K562 (cell line): ENCODE results near the gene TRPV6. TPM values are rescaled to one million over a fixed set of nuclear protein-coding genes. Genes with fewer than 3 reads are reported as not detected.
A peak's percentile ranks its signal among the peaks of the same experiment; 100 is the strongest.

ENCODE experiments used
- ARID2 ChIP-seq: fragments of 450-650 bp; IDR thresholded peaks from 2 replicates; pipeline ENCODE4 v1.6.1; 2017; ENCODE audit warnings: antibody characterized with exemption, mild to moderate bottlenecking
- BRD4 ChIP-seq: fragments of 200-600 bp; sonication (generic); IDR thresholded peaks from 2 replicates; pipeline ENCODE4 v1.6.1; 2017; ENCODE audit warnings: inconsistent platforms
- CBFB ChIP-seq: sonication (generic); formaldehyde crosslinking; IDR thresholded peaks from 2 replicates; pipeline ENCODE4 v1.4.0; 2020; ENCODE audit warnings: mild to moderate bottlenecking, missing genetic modification reagents
- DNMT1 ChIP-seq: fragments of 450-650 bp; IDR thresholded peaks from 2 replicates; pipeline ENCODE4 v1.6.1; 2016; ENCODE audit warnings: antibody characterized with exemption, mild to moderate bottlenecking
- GTF2F1 ChIP-seq: IDR thresholded peaks from 2 replicates; pipeline ENCODE4 v1.6.1; 2011; ENCODE audit warnings: low read depth, low read length, improper control_type of control experiment
- KDM4B ChIP-seq, 2 experiments: fragments of 450-650 bp in 1 of 2; sonication (generic) in 1 of 2; IDR thresholded peaks; 2 replicates each; pipeline ENCODE4 v1.6.1; 2016 to 2017; ENCODE audit warnings: borderline replicate concordance in 2 of 2, antibody characterized with exemption in 1 of 2, low read depth in 1 of 2, mild to moderate bottlenecking in 1 of 2
- MCM7 ChIP-seq, 2 experiments: fragments of 450-650 bp; IDR thresholded peaks; 2 replicates each; pipeline ENCODE4 v1.6.1; 2016 to 2018
- MLLT1 ChIP-seq, 2 experiments: fragments of 450-650 bp; IDR thresholded peaks; 2 replicates each; pipeline ENCODE4 v1.6.1; 2016
- NKRF ChIP-seq: fragments of 450-650 bp; IDR thresholded peaks from 2 replicates; pipeline ENCODE4 v1.6.1; 2016; ENCODE audit warnings: borderline replicate concordance
- NONO ChIP-seq, 2 experiments: fragments of 200-400 bp in 1 of 2; fragments of 450-650 bp in 1 of 2; formaldehyde crosslinking in 1 of 2; IDR thresholded peaks; 2 replicates each; pipeline ENCODE4 v1.6.1; 2017; ENCODE audit warnings: low read depth in 2 of 2, mild to moderate bottlenecking in 2 of 2, moderate library complexity in 2 of 2, low read length in 1 of 2
- PURB ChIP-seq: sonication (generic); formaldehyde crosslinking; IDR thresholded peaks from 2 replicates; pipeline ENCODE4 v1.9.0; 2021; ENCODE audit warnings: low read depth, mild to moderate bottlenecking, missing genetic modification reagents
- RAD21 ChIP-seq, 2 experiments: fragments of 250-450 bp in 1 of 2; fragments of 450-650 bp in 1 of 2; sonication (Bioruptor Pico) in 1 of 2; formaldehyde crosslinking in 1 of 2; IDR thresholded peaks in 1 of 2; conservative IDR thresholded peaks in 1 of 2; 2 replicates each; pipeline versions ENCODE4 v1.4.0 to v1.8.0; 2020 to 2022; ENCODE audit warnings: mild to moderate bottlenecking in 2 of 2, moderate library complexity in 1 of 2
- RB1 ChIP-seq: fragments of 450-650 bp; IDR thresholded peaks from 2 replicates; pipeline ENCODE4 v1.6.1; 2017; ENCODE audit warnings: low read depth, mild to moderate bottlenecking
- STAT5A ChIP-seq: IDR thresholded peaks from 2 replicates; pipeline ENCODE4 v1.6.1; 2012; ENCODE audit warnings: low read length, inconsistent platforms, borderline replicate concordance
- TGIF2 ChIP-seq: sonication (generic); formaldehyde crosslinking; IDR thresholded peaks from 2 replicates; pipeline ENCODE4 v1.8.1; 2022; ENCODE audit warnings: mild to moderate bottlenecking, missing genetic modification reagents, moderate library complexity
- TRIM28 ChIP-seq: fragments of 450-650 bp; IDR thresholded peaks from 2 replicates; pipeline ENCODE4 v1.6.1; 2017
- YY1 ChIP-seq, 3 experiments: IDR thresholded peaks; 2 replicates each; pipeline ENCODE4 v1.6.1; 2011; ENCODE audit warnings: low read length in 2 of 3, mild to moderate bottlenecking in 2 of 3, moderate library complexity in 2 of 3, borderline replicate concordance in 1 of 3, control low read depth in 1 of 3, low read depth in 1 of 3; ENCODE audit not compliant: insufficient read depth in 3 of 3, insufficient replicate concordance in 2 of 3, control insufficient read depth in 1 of 3, insufficient read length in 1 of 3; ENCODE audit errors: extremely low read depth in 1 of 3
- ZBTB9 ChIP-seq: fragments of 450-650 bp; formaldehyde crosslinking; IDR thresholded peaks from 2 replicates; pipeline ENCODE4 v1.4.0; 2020; ENCODE audit warnings: mild to moderate bottlenecking, moderate library complexity
- ZNF121 ChIP-seq: sonication (generic); formaldehyde crosslinking; conservative IDR thresholded peaks from 2 replicates; pipeline ENCODE4 v1.8.0; 2022; ENCODE audit warnings: missing genetic modification reagents
- ZNF263 ChIP-seq: sonication (generic); formaldehyde crosslinking; IDR thresholded peaks from 2 replicates; pipeline ENCODE4 v1.8.0; 2022; ENCODE audit warnings: mild to moderate bottlenecking, missing genetic modification reagents, borderline replicate concordance
- ZNF354B ChIP-seq: fragments of 250-450 bp; sonication (Bioruptor Pico); IDR thresholded peaks from 2 replicates; pipeline ENCODE4 v1.4.0; 2020
- ZNF511 ChIP-seq: sonication (generic); formaldehyde crosslinking; IDR thresholded peaks from 2 replicates; pipeline ENCODE4 v1.8.0; 2022; ENCODE audit warnings: mild to moderate bottlenecking, missing genetic modification reagents
- ZNF561 ChIP-seq: fragments of 450-650 bp; formaldehyde crosslinking; conservative IDR thresholded peaks from 2 replicates; pipeline ENCODE4 v1.4.0; 2020; ENCODE audit warnings: mild to moderate bottlenecking, moderate library complexity
- ZNF707 ChIP-seq: fragments of 250-450 bp; sonication (Bioruptor Pico); conservative IDR thresholded peaks from 2 replicates; pipeline ENCODE4 v1.8.0; 2022; ENCODE audit warnings: inconsistent platforms, mild to moderate bottlenecking, moderate library complexity
- polyA plus RNA-seq, 8 experiments: library from polyadenylated mRNA; depleted of rRNA in 4 of 8; stranded (reverse) in 5 of 8; unstranded in 3 of 8; fragments of >200 nt; fragmentation: Nextera tagmentation in 2 of 8; fragmentation: Illumina TruSeq in 1 of 8; extraction: Ambion mirVana in 2 of 8; extraction: Trizol in 1 of 8; gene quantifications; 2 replicates each; pipeline versions ENCODE4 v1.2.1 to v1.2.3, GENCODE V29; 2011 to 2014; ENCODE audit warnings: inconsistent platforms in 1 of 8, missing spikeins in 1 of 8
- total RNA-seq, 7 experiments: library from RNA; depleted of rRNA in 6 of 7; stranded (reverse); fragments of >200 nt in 6 of 7; fragmentation: Illumina TruSeq in 2 of 7; extraction: Trizol in 2 of 7; gene quantifications; 2 replicates each; pipeline versions ENCODE4 v1.2.1 to v1.2.3, GENCODE V29; 2011 to 2021; ENCODE audit warnings: low replicate concordance in 1 of 7

The TRPV6 gene
- total and polyA plus RNA-seq, 9 of the 15 experiments (the other 6 are each of a cell fraction or from before 2014, with no cell fraction given): 0.04 to 0.36 (median 0.11) TPM

- TF ChIP-seq RAD21 (CRISPR knock-in tag; conservative IDR thresholded peaks at IDR 0.05 in 1 of 2, IDR thresholded peaks at IDR 0.05 in 1 of 2) (peak; percentile 89 to 94), RB1 (peak; percentile 79), MCM7 (IDR thresholded peaks at IDR 0.05) (no peak), YY1 (IDR thresholded peaks at IDR 0.05; ENCODE audit: borderline replicate concordance in 1 of 3, control insufficient read depth in 1 of 3, extremely low read depth in 1 of 3, insufficient read depth in 3 of 3, insufficient read length in 1 of 3, insufficient replicate concordance in 2 of 3, low read depth in 1 of 3, low read length in 2 of 3) (peak in 1 of 3 experiments; percentile 16), TRIM28 (no peak), PURB (no peak), NONO (IDR thresholded peaks at IDR 0.05; ENCODE audit: low read depth in 2 of 2, low read length in 1 of 2) (no peak), BRD4 (no peak), GTF2F1 (0 out of 2 replicates have a peak, but pooled peaks have one; percentile 46), CBFB (CRISPR knock-in tag) (no peak), NKRF (0 out of 2 replicates have a peak, but pooled peaks have one; percentile 28), MLLT1 (IDR thresholded peaks at IDR 0.05) (no peak), ZNF263 (CRISPR knock-in tag) (0 out of 2 replicates have a peak, but pooled peaks have one; percentile 40), DNMT1 (no peak), ZNF354B (CRISPR knock-in tag) (no peak), ZNF511 (CRISPR knock-in tag) (peak; percentile 85; the same call in 1 of the 2 replicates), KDM4B (IDR thresholded peaks at IDR 0.05; ENCODE audit: borderline replicate concordance in 2 of 2, low read depth in 1 of 2) (no peak), ZNF561 (no peak), ZNF121 (CRISPR knock-in tag) (peak; percentile 54), STAT5A (no peak), TGIF2 (CRISPR knock-in tag) (no peak), ARID2 (peak; percentile 68), ZNF707 (no peak), ZBTB9 (CRISPR knock-in tag) (0 out of 2 replicates have a peak, but pooled peaks have one; percentile 47)
Measured at GRCh38 chr7:142853739-142854371, 31.7 kb downstream of the TRPV6 start (continued).
